ENCODE results near the gene GPANK1. TPM values are rescaled to one million over a fixed set of nuclear protein-coding genes. Genes with fewer than 3 reads are reported as not detected.

GPANK1 gene
- total and polyA plus RNA-seq, 2 of the 4 experiments (the other 2 are of a cell fraction): 6.1 to 13.8 TPM

- POLR2A ChIA-PET (ENCODE audit: unreplicated experiment): interaction anchor here (0.9 to 1.2 kb wide), 2 partner anchors 28 to 42 kb away, joined by 3 read pairs; partner anchors contain the start of gene C6orf47
- WGBS, 2 experiments (ENCODE audit: extremely low coverage in 2 of 2, insufficient read length in 1 of 2): 0% methylated on average over 1 of the region's 10 CpGs; no CpG with 5 or more reads in 1 of the 2 experiments
- Histone ChIP-seq H2BK120ac (ENCODE audit: low read depth, low read length) (no peak overlapping the region; the same call in 1 of the 2 replicates), H3K9me3 (ENCODE audit: control insufficient read depth, insufficient read depth, low read length) (no peaks in the 10 kb centered on the region), H3K18ac (ENCODE audit: low read depth, low read length) (peak overlapping the region; percentile 34), H3K23ac (ENCODE audit: low read depth, low read length) (peak overlapping the region; percentile 78), H3K9me1 (ENCODE audit: insufficient read depth, low read length) (peaks cover 10% of the 10 kb centered on the region), H3K14ac (replicated peaks; ENCODE audit: low read depth, low read length) (peak overlapping the region; percentile 88), H3K56ac (ENCODE audit: extremely low read depth, insufficient read depth, low read length) (peak overlapping the region; percentile 77), H3K36me3 (ENCODE audit: control insufficient read depth, insufficient read depth, low read length) (peaks cover 12% of the 10 kb centered on the region), H4K8ac (ENCODE audit: low read depth in 2 of 2, low read length in 2 of 2) (peak overlapping the region; percentile 43 to 70; a peak in 3 of 4 replicates), H3K27ac (ENCODE audit: insufficient read depth, low read length) (peak overlapping the region; percentile 82), H4K91ac (ENCODE audit: insufficient read depth, low read depth, low read length) (peak overlapping the region; percentile 65), H3K79me1 (ENCODE audit: low read depth in 1 of 2, low read length in 2 of 2) (peaks cover 21 to 41% of the 10 kb centered on the region in 2 experiments), H3K4me2 (ENCODE audit: low read depth, low read length) (peak overlapping the region; percentile 97), H2AK5ac (ENCODE audit: low read depth, low read length) (peak overlapping the region; percentile 6), H3K4me1 (ENCODE audit: control insufficient read depth, insufficient read depth, low read length) (peaks cover 6% of the 10 kb centered on the region), H2BK15ac (ENCODE audit: low read depth, low read length) (no peak overlapping the region), H4K20me1 (ENCODE audit: insufficient read depth, low read length) (0 out of 2 replicates have a peak, but pooled peaks cover 11% of the 10 kb centered on the region), H3K27me3 (ENCODE audit: control insufficient read depth, insufficient read depth, low read length) (no peaks in the 10 kb centered on the region), H2AFZ (replicated peaks; ENCODE audit: low read length, poor library complexity) (peak overlapping the region; percentile 92), H2BK20ac (ENCODE audit: low read depth, low read length) (no peak overlapping the region), H4K5ac (ENCODE audit: low read depth, low read length) (peak overlapping the region; percentile 13), H3K4ac (ENCODE audit: low read depth, low read length) (peak overlapping the region; percentile 70), H2AK9ac (replicated peaks; ENCODE audit: low read depth, low read length, poor library complexity) (peak overlapping the region; percentile 88), H2BK5ac (ENCODE audit: low read depth, low read length, poor library complexity, severe bottlenecking) (peak overlapping the region; percentile 79), H3K9ac (ENCODE audit: low read depth, low read length) (peak overlapping the region; percentile 77), H3K4me3 (ENCODE audit: insufficient read depth, low read depth, low read length) (peak overlapping the region; percentile 67)
- ATAC-seq (ENCODE audit: low read depth) (peak; percentile 16), DNase-seq (no peak)
- intact Hi-C loops (cut with micrococcal nuclease): loop anchor here (2.0 kb wide), 2 partner anchors 28 to 128 kb away; no protein-coding TSS in a partner anchor
- dilution Hi-C loops (cut with HindIII; ENCODE audit: low sequenced_read_pairs, unreplicated experiment): no loop called here
- TF ChIP-seq USF2 (IDR thresholded peaks at IDR 0.05; ENCODE audit: low read depth, low read length) (no peak), CHD1 (IDR thresholded peaks at IDR 0.05; ENCODE audit: low read depth, low read length) (no peak)
- in situ Hi-C loops (cut with MboI; ENCODE audit: low sequenced_read_pairs): no loop called here
- CTCF ChIA-PET: interaction anchor here (1.1 to 1.3 kb wide), 2 partner anchors 13 to 89 kb away, joined by 3 read pairs; no protein-coding TSS in a partner anchor
- TSS peak; percentile 87 for BruUV-seq (replicated peaks)
Measured at GRCh38 chr6:31702405-31702818, 37.6 kb upstream of the GPANK1 start.

Measured in IMR-90 (cell line).